ENCODE measurements around the gene FAM240B.

The FAM240B gene

DNA sequence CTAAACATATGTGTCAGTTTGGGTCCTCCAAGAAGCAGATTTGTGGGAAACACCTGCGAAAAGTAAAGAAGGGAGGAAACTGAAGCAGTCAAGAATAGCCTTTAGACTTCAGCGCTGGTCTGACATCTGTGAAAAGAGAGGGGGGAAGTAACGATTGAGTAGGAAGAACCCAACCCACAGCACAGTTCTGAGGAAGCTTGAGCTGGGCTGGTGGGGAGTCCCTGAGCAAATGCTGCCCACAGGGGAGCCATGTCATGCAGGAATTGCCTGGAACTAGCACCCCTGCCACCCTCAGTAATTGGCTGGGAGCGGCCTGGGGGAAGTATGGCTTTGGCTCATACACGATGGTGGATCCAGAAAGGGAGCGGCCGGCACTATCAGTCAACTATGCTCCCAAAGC, 20.6 kb downstream of the FAM240B start:
- no peaks in the 10 kb centered on the region for H3K36me3 ChIP-seq (ENCODE audit: control insufficient read depth in 1 of 2, insufficient read depth in 2 of 2, low read depth in 1 of 2, low read length in 2 of 2)
- H3K4me3 ChIP-seq (ENCODE audit: insufficient read depth in 1 of 2, low read depth in 1 of 2, low read length in 2 of 2): no peak overlapping the region
- H3K27ac ChIP-seq (ENCODE audit: low read length, poor library complexity, severe bottlenecking): no peak overlapping the region
- H2AFZ ChIP-seq (ENCODE audit: low read depth, low read length): no peak overlapping the region
- no peak overlapping the region for H2BK5ac ChIP-seq (ENCODE audit: low read depth, low read length, poor library complexity, severe bottlenecking)
- no peak for DNase-seq
- no peak overlapping the region for H3K18ac ChIP-seq (ENCODE audit: low read depth in 1 of 2, low read length in 2 of 2)
- H3K4ac ChIP-seq (ENCODE audit: low read depth in 1 of 2, low read length in 2 of 2): no peak overlapping the region
- no peak overlapping the region for H4K91ac ChIP-seq (ENCODE audit: low read length)
- H3K14ac ChIP-seq (ENCODE audit: low read length in 2 of 2): no peak overlapping the region
- H2BK120ac ChIP-seq (ENCODE audit: low read depth, low read length): no peak overlapping the region
- H3K4me1 ChIP-seq (ENCODE audit: control insufficient read depth, insufficient read depth, low read depth, low read length): peaks cover 3% of the 10 kb centered on the region
- H2AK5ac ChIP-seq (ENCODE audit: low read length, severe bottlenecking): no peak overlapping the region
- no peaks in the 10 kb centered on the region for H3K79me1 ChIP-seq (replicated peaks; ENCODE audit: low read length, poor library complexity, severe bottlenecking)
- no peak overlapping the region for H3K9ac ChIP-seq (ENCODE audit: low read length)
- H2BK12ac ChIP-seq (ENCODE audit: low read length in 2 of 2): no peak overlapping the region
- H3K23ac ChIP-seq (ENCODE audit: low read length in 2 of 2): no peak overlapping the region
- peaks cover 0 to 14% of the 10 kb centered on the region in 2 experiments for H3K27me3 ChIP-seq (ENCODE audit: control insufficient read depth in 1 of 2, insufficient read depth in 1 of 2, low read length in 2 of 2)
- H3K4me2 ChIP-seq (ENCODE audit: low read length, poor library complexity, severe bottlenecking): no peak overlapping the region
- H3K9me3 ChIP-seq (ENCODE audit: control insufficient read depth, low read length): no peaks in the 10 kb centered on the region
- H2BK15ac ChIP-seq (ENCODE audit: low read depth, poor library complexity, severe bottlenecking): no peak overlapping the region
- no peak overlapping the region for H4K8ac ChIP-seq (ENCODE audit: low read length)
- WGBS: 94% methylated on average over 7 of the region's 7 CpGs

DNA sequence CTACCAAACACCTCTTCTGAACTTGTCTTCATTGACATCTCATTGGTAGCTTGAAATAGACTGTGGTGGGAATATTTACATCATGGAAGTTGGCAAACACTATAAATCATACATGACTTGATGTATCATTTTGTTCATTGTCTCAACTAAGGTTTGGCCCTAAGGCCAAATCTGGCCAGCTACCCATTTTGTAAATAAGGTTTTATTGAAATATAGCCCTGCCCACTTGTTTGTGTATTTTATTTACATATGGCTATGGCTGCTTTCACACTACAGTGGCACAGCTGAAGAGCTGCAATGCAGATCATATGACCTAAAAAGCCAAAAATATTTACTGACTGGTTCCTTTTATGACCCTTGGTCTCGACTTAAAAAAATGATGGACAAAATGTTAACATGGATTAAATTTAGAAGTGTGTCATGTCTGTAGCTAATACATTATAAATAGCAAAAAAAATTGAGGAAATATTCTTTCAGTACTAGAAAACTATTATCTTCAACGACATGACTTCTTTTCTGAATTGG, 22.1 kb downstream of the FAM240B start:
- Histone ChIP-seq H3K36me3 (ENCODE audit: control insufficient read depth in 1 of 2, insufficient read depth in 2 of 2, low read depth in 1 of 2, low read length in 2 of 2) (no peaks in the 10 kb centered on the region), H3K23ac (ENCODE audit: low read length in 2 of 2) (no peak overlapping the region), H3K4ac (ENCODE audit: low read depth in 1 of 2, low read length in 2 of 2) (no peak overlapping the region), H3K27me3 (ENCODE audit: control insufficient read depth in 1 of 2, insufficient read depth in 1 of 2, low read length in 2 of 2) (peaks cover 0 to 5% of the 10 kb centered on the region in 2 experiments), H2BK12ac (ENCODE audit: low read length in 2 of 2) (no peak overlapping the region), H2BK120ac (ENCODE audit: low read depth, low read length) (no peak overlapping the region), H3K9me3 (ENCODE audit: control insufficient read depth, low read length) (no peaks in the 10 kb centered on the region), H2BK5ac (ENCODE audit: low read depth, low read length, poor library complexity, severe bottlenecking) (no peak overlapping the region), H3K4me3 (ENCODE audit: insufficient read depth in 1 of 2, low read depth in 1 of 2, low read length in 2 of 2) (no peak overlapping the region), H3K4me1 (ENCODE audit: control insufficient read depth, insufficient read depth, low read depth, low read length) (peaks cover 3% of the 10 kb centered on the region), H3K27ac (ENCODE audit: low read length, poor library complexity, severe bottlenecking) (no peak overlapping the region), H3K14ac (ENCODE audit: low read length in 2 of 2) (no peak overlapping the region), H2AFZ (ENCODE audit: low read depth, low read length) (no peak overlapping the region), H2AK5ac (ENCODE audit: low read length, severe bottlenecking) (no peak overlapping the region), H4K91ac (ENCODE audit: low read length) (no peak overlapping the region), H3K9ac (ENCODE audit: low read length) (no peak overlapping the region), H3K79me1 (replicated peaks; ENCODE audit: low read length, poor library complexity, severe bottlenecking) (no peaks in the 10 kb centered on the region), H2BK15ac (ENCODE audit: low read depth, poor library complexity, severe bottlenecking) (no peak overlapping the region), H4K8ac (ENCODE audit: low read length) (no peak overlapping the region), H3K18ac (ENCODE audit: low read depth in 1 of 2, low read length in 2 of 2) (no peak overlapping the region), H3K4me2 (ENCODE audit: low read length, poor library complexity, severe bottlenecking) (no peak overlapping the region)
- no peak for DNase-seq
- no CpG with 5 or more reads among the region's 2 CpGs for WGBS

DNA sequence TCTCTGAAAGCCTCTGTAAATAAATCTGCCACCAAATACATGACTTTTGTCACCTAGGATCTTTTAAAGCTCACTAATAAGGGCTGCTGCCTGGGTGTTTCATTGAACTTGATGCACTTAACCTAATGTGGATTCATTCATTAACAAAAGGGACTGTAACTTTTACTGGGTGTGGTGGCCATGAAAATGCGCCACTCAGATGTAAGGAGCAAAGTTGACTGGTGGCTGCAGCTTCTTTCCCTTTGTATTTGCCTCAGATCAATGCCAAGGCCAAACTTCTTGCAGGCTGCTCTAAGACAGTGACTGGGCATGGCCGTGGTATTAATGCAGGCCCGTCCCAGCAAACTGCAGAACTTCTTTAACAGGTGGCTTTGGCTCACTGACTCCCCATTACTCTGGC, 22.9 kb downstream of the FAM240B start:
- Histone ChIP-seq H4K8ac (ENCODE audit: low read length) (no peak overlapping the region), H3K9me3 (ENCODE audit: control insufficient read depth, low read length) (no peaks in the 10 kb centered on the region), H2BK12ac (ENCODE audit: low read length in 2 of 2) (no peak overlapping the region), H4K91ac (ENCODE audit: low read length) (no peak overlapping the region), H3K23ac (ENCODE audit: low read length in 2 of 2) (no peak overlapping the region), H2BK15ac (ENCODE audit: low read depth, poor library complexity, severe bottlenecking) (no peak overlapping the region), H3K4ac (ENCODE audit: low read depth in 1 of 2, low read length in 2 of 2) (no peak overlapping the region), H3K36me3 (ENCODE audit: control insufficient read depth in 1 of 2, insufficient read depth in 2 of 2, low read depth in 1 of 2, low read length in 2 of 2) (no peaks in the 10 kb centered on the region), H2BK120ac (ENCODE audit: low read depth, low read length) (no peak overlapping the region), H3K4me2 (ENCODE audit: low read length, poor library complexity, severe bottlenecking) (no peak overlapping the region), H2AFZ (ENCODE audit: low read depth, low read length) (no peak overlapping the region), H3K4me1 (ENCODE audit: control insufficient read depth, insufficient read depth, low read depth, low read length) (peaks cover 3% of the 10 kb centered on the region), H3K14ac (ENCODE audit: low read length in 2 of 2) (no peak overlapping the region), H3K18ac (ENCODE audit: low read depth in 1 of 2, low read length in 2 of 2) (no peak overlapping the region), H3K9ac (ENCODE audit: low read length) (no peak overlapping the region), H3K79me1 (replicated peaks; ENCODE audit: low read length, poor library complexity, severe bottlenecking) (no peaks in the 10 kb centered on the region), H2BK5ac (ENCODE audit: low read depth, low read length, poor library complexity, severe bottlenecking) (no peak overlapping the region), H3K4me3 (ENCODE audit: insufficient read depth in 1 of 2, low read depth in 1 of 2, low read length in 2 of 2) (no peak overlapping the region), H2AK5ac (ENCODE audit: low read length, severe bottlenecking) (peak overlapping the region; percentile 19), H3K27ac (ENCODE audit: low read length, poor library complexity, severe bottlenecking) (no peak overlapping the region), H3K27me3 (ENCODE audit: control insufficient read depth in 1 of 2, insufficient read depth in 1 of 2, low read length in 2 of 2) (peaks cover 0 to 4% of the 10 kb centered on the region in 2 experiments)
- 95% methylated on average over 3 of the region's 3 CpGs for WGBS
- DNase-seq: no peak

DNA sequence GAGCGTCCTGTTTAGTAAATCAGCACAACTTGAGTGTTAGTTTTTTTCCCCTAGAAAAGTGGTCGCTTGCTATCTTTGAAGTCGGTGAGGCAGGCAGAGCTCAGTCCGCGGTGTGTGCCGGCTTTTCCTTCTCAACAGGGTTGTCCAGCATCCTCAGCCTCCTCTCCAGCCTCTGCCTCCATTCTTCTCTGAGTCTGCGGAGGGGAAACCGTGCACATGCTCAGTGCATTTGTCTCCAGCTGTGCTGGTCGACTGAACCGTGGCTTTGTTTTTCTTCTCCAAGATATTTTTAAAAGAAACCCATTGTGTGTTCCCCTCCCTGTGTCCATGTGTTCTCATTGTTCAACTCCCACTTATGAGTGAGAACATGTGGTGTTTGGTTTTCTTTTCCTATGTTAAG, 25.3 kb downstream of the FAM240B start:
- H2BK5ac ChIP-seq (ENCODE audit: low read depth, low read length, poor library complexity, severe bottlenecking): no peak overlapping the region
- H4K8ac ChIP-seq (ENCODE audit: low read length): no peak overlapping the region

More for the DNA sequence above, 25.3 kb downstream of the FAM240B start:
- 94% methylated on average over 10 of the region's 10 CpGs for WGBS
- Histone ChIP-seq H3K27ac (ENCODE audit: low read length, poor library complexity, severe bottlenecking) (no peak overlapping the region), H3K4me3 (ENCODE audit: insufficient read depth in 1 of 2, low read depth in 1 of 2, low read length in 2 of 2) (no peak overlapping the region), H2BK12ac (ENCODE audit: low read length in 2 of 2) (no peak overlapping the region), H3K23ac (ENCODE audit: low read length in 2 of 2) (no peak overlapping the region), H2BK120ac (ENCODE audit: low read depth, low read length) (no peak overlapping the region), H3K27me3 (ENCODE audit: control insufficient read depth in 1 of 2, insufficient read depth in 1 of 2, low read length in 2 of 2) (peaks cover 0 to 11% of the 10 kb centered on the region in 2 experiments), H2BK15ac (ENCODE audit: low read depth, poor library complexity, severe bottlenecking) (no peak overlapping the region), H3K4me1 (ENCODE audit: control insufficient read depth, insufficient read depth, low read depth, low read length) (peaks cover 8% of the 10 kb centered on the region), H3K36me3 (ENCODE audit: control insufficient read depth in 1 of 2, insufficient read depth in 2 of 2, low read depth in 1 of 2, low read length in 2 of 2) (no peaks in the 10 kb centered on the region), H2AFZ (ENCODE audit: low read depth, low read length) (no peak overlapping the region), H3K4ac (ENCODE audit: low read depth in 1 of 2, low read length in 2 of 2) (no peak overlapping the region), H3K9me3 (ENCODE audit: control insufficient read depth, low read length) (no peaks in the 10 kb centered on the region), H3K79me1 (replicated peaks; ENCODE audit: low read length, poor library complexity, severe bottlenecking) (no peaks in the 10 kb centered on the region), H2AK5ac (ENCODE audit: low read length, severe bottlenecking) (no peak overlapping the region), H3K9ac (ENCODE audit: low read length) (no peak overlapping the region), H3K4me2 (ENCODE audit: low read length, poor library complexity, severe bottlenecking) (no peak overlapping the region), H3K18ac (ENCODE audit: low read depth in 1 of 2, low read length in 2 of 2) (no peak overlapping the region), H3K14ac (ENCODE audit: low read length in 2 of 2) (no peak overlapping the region), H4K91ac (ENCODE audit: low read length) (no peak overlapping the region)
- no peak for DNase-seq

Measured in mesenchymal stem cell (in vitro differentiated cells and primary cell).